Stomach (tissue), 9 donors: ENCODE data around the gene DOCK4. TPM values are rescaled to one million over a fixed set of nuclear protein-coding genes. Genes with fewer than 3 reads are reported as not detected.

Experiments used
- DNase-seq, 2 donors: peaks; one replicate each; pipeline versions ENCODE4 v3.0.0 to v3.0.0-alpha.2; 2013 to 2019
- H3K27ac ChIP-seq, 5 donors: fragments of 200-600 bp in 4 of 5; sonication (generic) in 4 of 5; one replicate each; pipeline ENCODE4 v1.5.1; 2013 to 2019; ENCODE audit warnings: mild to moderate bottlenecking in 1 of 5, moderate library complexity in 1 of 5
- H3K27me3 ChIP-seq, 3 donors: fragments of 200-600 bp; sonication (generic); one replicate each; pipeline ENCODE4 v1.5.1; 2017 to 2019; ENCODE audit warnings: mixed run types in 1 of 3
- H3K36me3 ChIP-seq, 4 donors: fragments of 200-600 bp; sonication (generic); 1 replicate in 3 of 4; 2 replicates in 1 of 4; pipeline ENCODE4 v1.5.1; 2016 to 2019
- H3K4me1 ChIP-seq, 4 donors: fragments of 200-600 bp; sonication (generic); one replicate each; pipeline ENCODE4 v1.5.1; 2016 to 2019
- H3K4me3 ChIP-seq, 4 donors: fragments of 200-600 bp; sonication (generic) in 3 of 4; one replicate each; pipeline ENCODE4 v1.5.1; 2016 to 2019; ENCODE audit warnings: mild to moderate bottlenecking in 1 of 4
- H3K9me3 ChIP-seq, 4 donors: fragments of 200-600 bp; sonication (generic); one replicate each; pipeline ENCODE4 v1.5.1; 2016 to 2019
- CTCF ChIP-seq, 7 experiments: fragments of 450-650 bp in 4 of 7; fragments of 200-600 bp in 3 of 7; sonication (generic) in 3 of 7; IDR thresholded peaks; one replicate each; pipeline ENCODE4 v1.5.1; 2016 to 2019; ENCODE audit warnings: antibody characterized with exemption in 7 of 7, control low read depth in 2 of 7, mild to moderate bottlenecking in 1 of 7
- EP300 ChIP-seq: sonication (generic); formaldehyde crosslinking; IDR thresholded peaks from one replicate; pipeline ENCODE4 v1.6.1; 2017; ENCODE audit warnings: antibody characterized with exemption
- POLR2A ChIP-seq, 4 donors: fragments of 450-650 bp; IDR thresholded peaks; one replicate each; pipeline ENCODE4 v1.6.1; 2016; ENCODE audit warnings: antibody characterized with exemption in 4 of 4, control low read depth in 2 of 4, mild to moderate bottlenecking in 1 of 4, moderate library complexity in 1 of 4
- POLR2AphosphoS5 ChIP-seq, 3 donors: sonication (generic); formaldehyde crosslinking; IDR thresholded peaks; one replicate each; pipeline ENCODE4 v1.6.1; 2016; ENCODE audit warnings: antibody characterized with exemption in 3 of 3
- WGBS, 5 donors: extraction: QIAGEN DNeasy Blood & Tissue Kit in 3 of 5; methylation state at CpG; one replicate each; pipeline versions ENCODE4 v1.1.5 to v1.1.7; 2013 to 2018; 5-methylcytosine and 5-hydroxymethylcytosine counted together
- intact Hi-C: fragments of 100-400 bp; cut with DNase I; formaldehyde crosslinking; loops from one replicate; pipeline ENCODE4 v1.15.1; 2023; ENCODE audit warnings: low total_unique reads
- polyA plus RNA-seq, 3 donors: library from polyadenylated mRNA; stranded (reverse); fragments of 200-250 nt; gene quantifications; one replicate each; pipeline ENCODE4 v1.2.3, GENCODE V29; 2013
- total RNA-seq, 5 donors: library from RNA; depleted of rRNA; stranded (reverse); fragments of >200 nt; gene quantifications; one replicate each; pipeline versions ENCODE4 v1.1.0 to v1.2.3, GENCODE V29; 2014 to 2016
- donor health status: healthy with polysubstance abuse.
- donor health status: Bipolar disorder and iron deficiency.
- donor health status: healthy.

Gene DOCK4
- total and polyA plus RNA-seq, 8 donors: 1.1 to 54.9 (median 16.4) TPM

- H3K4me3 ChIP-seq: no peak overlapping the region
- no peaks in the 10 kb centered on the region for H3K27me3 ChIP-seq
- WGBS, 5 donors: 63 to 87% (median 77%) methylated on average over 2 of the region's 2 CpGs
- intact Hi-C loops: no loop called here
- DNase-seq: no peak
- no peaks in the 10 kb centered on the region for H3K9me3 ChIP-seq
- H3K27ac ChIP-seq: no peak overlapping the region
- TF ChIP-seq EP300 (no peak), CTCF (IDR thresholded peaks at IDR 0.05) (no peak), POLR2A (IDR thresholded peaks at IDR 0.05) (no peak), POLR2AphosphoS5 (IDR thresholded peaks at IDR 0.05) (no peak)
- H3K36me3 ChIP-seq: no peaks in the 10 kb centered on the region
- H3K4me1 ChIP-seq: peaks cover 0 to 8% (median 0%) of the 10 kb centered on the region in 4 donors
Observed at GRCh38 chr7:112067200-112067599, 139.0 kb downstream of the DOCK4 start.

- Histone ChIP-seq H3K4me3 (no peak overlapping the region), H3K27me3 (no peaks in the 10 kb centered on the region), H3K36me3 (no peaks in the 10 kb centered on the region), H3K9me3 (no peaks in the 10 kb centered on the region), H3K27ac (no peak overlapping the region), H3K4me1 (peaks cover 0 to 8% (median 0%) of the 10 kb centered on the region in 4 donors)
- intact Hi-C loops: no loop called here
- TF ChIP-seq POLR2AphosphoS5 (IDR thresholded peaks at IDR 0.05): no peak
- no peak for TF ChIP-seq POLR2A (IDR thresholded peaks at IDR 0.05)
- TF ChIP-seq CTCF (IDR thresholded peaks at IDR 0.05): no peak
- no peak for TF ChIP-seq EP300
- DNase-seq: no peak
- 81 to 98% (median 94%) methylated on average over 1 of the region's 1 CpG for whole genome bisulfite sequencing, 5 donors
Observed at GRCh38 chr7:112065758-112066157, 140.4 kb downstream of the DOCK4 start.

- Histone ChIP-seq H3K27ac (no peak overlapping the region), H3K36me3 (no peaks in the 10 kb centered on the region), H3K9me3 (no peaks in the 10 kb centered on the region), H3K27me3 (no peaks in the 10 kb centered on the region), H3K4me3 (no peak overlapping the region), H3K4me1 (peaks cover 0 to 11% (median 0%) of the 10 kb centered on the region in 4 donors)
- TF ChIP-seq POLR2A (IDR thresholded peaks at IDR 0.05): no peak
- TF ChIP-seq POLR2AphosphoS5 (IDR thresholded peaks at IDR 0.05): no peak
- TF ChIP-seq CTCF (IDR thresholded peaks at IDR 0.05): no peak
- TF ChIP-seq EP300: no peak
- WGBS, 5 donors: 90 to 94% (median 93%) methylated on average over 5 of the region's 5 CpGs
- intact Hi-C loops: no loop called here
- no peak for DNase-seq
Observed at GRCh38 chr7:112064627-112065385, 141.4 kb downstream of the DOCK4 start.

- intact Hi-C loops: no loop called here
- TF ChIP-seq POLR2A (IDR thresholded peaks at IDR 0.05): no peak
- no peak for TF ChIP-seq EP300
- no peak for TF ChIP-seq CTCF (IDR thresholded peaks at IDR 0.05)
- no peak for TF ChIP-seq POLR2AphosphoS5 (IDR thresholded peaks at IDR 0.05)
- Histone ChIP-seq H3K36me3 (no peaks in the 10 kb centered on the region), H3K27ac (no peak overlapping the region), H3K9me3 (no peaks in the 10 kb centered on the region), H3K4me1 (peaks cover 0 to 11% (median 0%) of the 10 kb centered on the region in 4 donors), H3K27me3 (no peaks in the 10 kb centered on the region), H3K4me3 (no peak overlapping the region)
- 83 to 95% (median 83%) methylated on average over 2 of the region's 2 CpGs for WGBS, 5 donors
- DNase-seq: no peak
Observed at GRCh38 chr7:112063974-112064373, 142.2 kb downstream of the DOCK4 start.
